GM19025 (cell line): ENCODE results near the gene SQOR.
"Not testable (repeated sequence)": the region's sequence is repeated elsewhere in the genome, so short reads cannot be mapped to it uniquely, and the experiment has no call there.

Experiments used
- ATAC-seq: cut with Tn5 transposase; IDR thresholded peaks from one replicate; pipeline ENCODE4 v1.9.1; 2021; ENCODE audit warnings: mild to moderate bottlenecking, low read depth, moderate library complexity; ENCODE audit not compliant: unreplicated experiment

SQOR gene

DNA sequence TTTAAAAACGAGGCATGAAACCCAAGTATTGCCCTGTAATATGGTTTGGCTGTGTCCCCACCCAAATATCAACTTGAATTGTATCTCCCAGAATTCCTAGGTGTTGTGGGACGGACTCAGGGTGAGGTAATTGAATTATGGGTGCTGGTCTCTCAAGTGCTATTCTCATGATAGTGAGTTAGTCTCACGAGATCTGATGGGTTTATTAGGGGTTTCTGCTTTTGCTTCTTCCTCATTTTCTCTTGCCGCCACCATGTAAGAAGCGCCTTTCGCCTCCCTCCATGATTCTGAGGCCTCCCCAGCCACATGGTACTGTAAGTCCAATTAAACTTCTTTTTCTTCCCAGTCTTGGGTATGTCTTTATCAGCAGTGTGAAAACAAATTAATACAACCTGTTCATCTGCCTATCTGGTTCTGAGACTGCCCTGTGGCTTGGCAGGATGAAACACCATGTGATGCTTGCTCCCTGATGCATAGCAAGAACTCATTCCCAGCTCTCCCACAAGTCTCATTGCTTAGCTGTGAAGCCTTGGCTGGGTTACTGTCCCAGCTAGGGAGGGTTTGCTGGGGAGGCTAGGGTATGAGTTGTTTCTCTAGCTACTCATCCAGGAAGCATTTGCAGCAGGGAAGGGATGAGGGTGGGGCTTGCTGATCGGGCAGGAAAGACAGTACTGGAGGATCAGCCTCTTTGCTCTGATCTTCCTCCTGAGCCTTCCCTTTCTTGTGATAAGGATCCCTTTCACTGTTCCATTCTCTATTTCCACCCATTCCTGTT lies 3.7 kb upstream of the SQOR start:
- ATAC-seq: no peak

DNA sequence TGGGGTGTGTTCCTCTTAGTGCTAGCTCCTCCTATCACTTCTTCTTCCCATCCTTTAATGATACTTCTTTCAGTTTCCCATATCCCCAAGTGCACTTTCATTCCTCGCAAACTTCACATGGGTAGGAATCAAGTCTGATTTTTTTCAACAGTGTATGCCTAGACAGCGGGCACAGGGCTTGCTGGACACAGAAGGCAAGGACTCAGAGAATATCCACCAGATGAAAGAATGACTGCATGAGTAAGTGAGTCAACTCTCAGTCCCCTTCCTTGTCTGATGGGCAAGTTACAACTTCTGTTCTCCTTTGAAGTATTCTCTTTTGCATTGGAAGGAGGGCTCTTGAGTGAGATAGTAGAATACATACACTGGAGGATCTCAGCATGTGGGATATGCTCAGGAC lies 3.1 kb upstream of the SQOR start:
- ATAC-seq: no peak

DNA sequence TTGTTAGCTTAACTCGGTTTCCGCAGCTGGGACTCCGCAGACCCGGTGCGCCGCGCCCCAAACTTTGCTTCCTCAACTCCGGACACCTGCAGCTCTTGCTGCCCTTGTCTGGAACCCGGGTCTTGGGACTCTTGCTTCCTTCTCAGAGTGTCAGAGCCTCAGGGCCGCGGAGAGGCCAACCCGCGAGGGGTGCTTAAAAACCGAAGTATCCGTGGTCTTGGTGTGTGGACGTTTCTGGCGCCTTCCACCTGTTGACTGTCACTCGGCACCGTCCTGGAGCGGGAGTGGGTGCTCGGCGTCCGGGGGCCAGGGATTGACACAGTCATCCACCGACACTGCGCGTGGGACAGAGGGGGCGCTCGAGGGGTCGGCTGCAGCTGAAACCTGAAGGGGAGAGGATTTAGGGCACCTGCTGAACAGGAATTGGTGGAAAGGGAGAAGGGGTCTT lies 386 bp downstream of the SQOR start:
- peak; percentile 34 for ATAC-seq

DNA sequence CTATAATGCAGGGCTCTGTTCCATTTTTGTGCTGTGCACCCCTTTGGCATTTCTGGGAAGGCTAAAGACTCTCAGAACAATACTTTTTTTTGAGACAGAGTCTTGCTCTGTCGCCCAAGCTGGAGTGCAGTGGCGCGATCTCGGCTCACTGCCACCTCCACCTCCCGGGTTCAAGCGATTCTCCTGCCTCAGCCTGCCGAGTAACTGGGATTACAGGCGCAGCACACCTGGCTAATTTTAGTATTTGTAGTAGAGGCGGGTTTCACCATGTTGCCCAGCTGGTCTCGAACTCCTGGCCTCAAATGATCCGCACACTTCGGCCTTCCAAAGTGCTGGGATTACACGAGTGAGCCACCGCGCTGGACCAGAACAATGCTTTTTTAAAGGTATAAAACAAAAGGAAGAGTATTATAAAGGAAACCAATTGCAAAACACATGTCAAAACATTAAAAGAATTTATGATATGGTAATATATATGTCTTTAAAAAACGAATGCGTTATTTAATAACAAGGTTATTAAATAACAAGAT lies 999 bp downstream of the SQOR start:
- ATAC-seq: no peak

DNA sequence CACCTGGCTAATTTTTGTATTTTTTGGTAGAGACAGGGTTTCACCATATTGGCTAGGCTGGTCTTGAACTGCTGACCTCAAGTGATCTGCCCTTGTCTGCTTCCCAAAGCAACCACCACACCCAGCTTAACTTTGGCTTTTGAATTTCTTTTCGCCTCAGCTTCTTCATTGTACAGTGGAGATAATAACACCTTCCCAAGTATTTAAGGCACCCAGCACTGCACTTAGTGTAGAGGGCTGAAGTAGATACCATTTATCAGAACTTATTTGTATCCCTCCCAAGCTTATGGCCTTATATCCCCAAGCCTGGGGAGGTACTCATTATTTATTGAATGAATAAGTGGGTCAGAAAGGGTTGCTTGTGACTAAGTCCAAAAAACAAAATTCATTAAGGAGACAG lies 2.3 kb downstream of the SQOR start:
- ATAC-seq: no peak

DNA sequence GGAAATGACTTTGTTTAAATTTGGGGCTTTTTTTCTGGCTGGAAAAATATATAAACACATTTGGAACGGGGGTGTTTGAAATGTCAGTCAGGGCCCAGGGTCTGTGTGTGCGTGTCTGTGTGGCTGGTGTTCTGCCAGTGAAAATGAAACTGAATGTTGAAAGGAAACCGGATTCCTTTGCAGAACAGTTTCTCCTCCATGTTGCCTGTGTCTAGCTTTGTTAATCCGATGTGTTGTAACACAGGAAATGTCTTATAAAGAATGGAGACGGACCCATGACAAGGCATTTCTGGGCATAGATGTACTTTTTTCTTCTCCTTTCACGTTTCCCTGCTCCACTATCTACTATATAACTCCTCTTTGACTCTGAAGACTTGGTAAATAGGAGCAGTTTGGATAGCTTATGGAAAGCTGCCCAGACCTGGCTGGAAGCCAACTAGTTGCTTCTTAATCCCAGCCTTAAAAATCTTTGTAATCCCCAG lies 2.8 kb downstream of the SQOR start:
- peak; percentile 30 for ATAC-seq

DNA sequence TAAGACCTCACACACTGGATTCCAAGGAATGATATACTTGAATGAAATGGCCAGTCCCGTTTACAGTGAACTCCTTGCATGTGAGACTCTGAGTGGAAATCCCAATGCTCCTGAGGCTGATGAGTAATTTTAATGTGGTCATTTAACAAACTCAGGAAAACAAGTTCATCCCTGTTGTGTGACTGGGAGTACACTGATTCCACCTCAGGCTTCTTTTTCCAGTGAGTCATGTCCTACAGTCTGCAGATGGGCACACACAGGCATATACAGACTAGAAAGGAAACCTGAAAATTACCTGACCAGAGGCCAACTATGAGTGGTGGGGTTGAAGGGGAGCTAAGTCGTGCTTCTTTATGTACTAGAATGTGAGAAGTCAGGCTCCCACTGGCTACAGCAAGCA lies 5.8 kb downstream of the SQOR start:
- ATAC-seq: no peak

DNA sequence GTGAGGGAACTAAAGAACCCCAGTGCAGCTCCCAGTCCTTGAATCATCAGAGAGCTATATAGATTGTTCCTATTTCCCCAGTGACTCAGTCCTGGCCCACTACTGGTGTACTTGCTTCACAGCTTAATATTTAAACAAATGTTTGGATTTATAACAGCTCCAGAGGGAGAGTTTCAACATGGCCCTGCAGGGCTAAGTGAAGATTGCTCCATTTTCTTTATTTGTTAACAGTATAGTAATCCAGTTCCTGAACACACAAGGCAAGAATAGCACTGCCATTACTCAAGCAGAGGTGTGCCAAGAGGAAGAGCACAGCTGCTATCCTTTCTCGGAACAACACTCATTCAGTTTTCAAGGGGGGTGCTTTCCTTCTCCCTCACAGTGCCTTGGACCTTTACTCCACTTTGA lies 6.5 kb downstream of the SQOR start:
- no peak for ATAC-seq

DNA sequence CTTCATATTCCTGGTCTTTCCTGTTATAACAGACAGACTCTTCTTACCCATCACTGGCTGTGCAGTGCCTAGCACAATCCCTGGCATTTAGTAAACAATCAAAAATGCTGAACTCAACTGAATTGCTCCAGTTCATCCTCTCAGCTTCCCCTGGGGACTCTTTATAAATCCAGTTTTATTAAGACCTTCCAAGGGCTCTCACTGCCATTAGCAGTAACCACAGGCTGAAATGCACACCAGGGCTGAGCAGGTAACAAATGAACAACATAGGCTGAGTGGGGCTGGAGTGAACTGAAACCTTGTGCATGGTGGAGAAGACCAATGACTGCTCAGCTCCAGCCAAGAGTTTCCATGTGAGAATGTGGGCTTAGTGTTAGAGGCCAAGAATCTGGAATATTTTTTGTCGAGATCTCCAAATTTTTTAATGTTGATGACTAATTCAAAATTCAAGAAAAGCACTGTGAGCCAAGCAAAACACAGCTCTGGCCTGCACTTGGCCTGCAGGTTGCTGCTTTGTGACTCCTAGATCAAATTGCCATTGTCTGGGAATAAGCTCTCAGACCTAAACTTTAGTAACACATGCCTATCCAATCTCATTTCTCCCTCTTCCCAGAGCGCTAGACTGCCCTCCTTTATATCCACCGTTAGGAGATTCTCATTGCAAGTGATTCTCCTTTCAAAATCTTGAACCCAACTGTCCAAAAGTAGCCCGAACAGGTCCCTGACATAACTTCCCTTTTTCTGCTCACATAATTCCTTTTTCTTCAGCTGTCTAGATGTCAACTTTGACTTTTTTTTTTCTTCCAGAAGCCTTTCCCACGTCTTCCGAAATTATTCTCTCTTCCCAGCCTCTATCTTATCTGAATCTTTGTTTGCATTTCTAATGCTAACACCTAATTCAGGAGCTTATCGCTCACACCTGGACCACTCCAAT lies 7.4 kb downstream of the SQOR start:
- no peak for ATAC-seq

DNA sequence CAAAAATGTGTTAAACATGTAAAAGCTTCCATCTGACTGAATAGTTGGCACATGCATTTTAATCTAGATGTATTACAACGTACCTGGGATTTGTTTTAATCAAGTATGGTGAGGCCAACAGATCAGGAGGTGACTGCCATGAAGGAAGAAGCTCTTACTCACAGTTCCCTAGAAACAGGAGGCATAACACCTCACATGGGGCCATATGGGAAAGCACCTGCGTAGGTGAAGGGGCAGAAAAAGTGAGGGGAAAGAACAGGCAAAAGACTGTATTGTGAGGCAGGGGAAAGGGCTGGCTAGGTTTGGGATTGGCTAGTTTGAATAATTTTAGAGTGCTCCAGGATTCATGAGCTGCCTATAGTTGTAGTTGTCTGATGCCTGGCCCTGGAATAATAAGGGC lies 9.6 kb downstream of the SQOR start:
- no peak for ATAC-seq

DNA sequence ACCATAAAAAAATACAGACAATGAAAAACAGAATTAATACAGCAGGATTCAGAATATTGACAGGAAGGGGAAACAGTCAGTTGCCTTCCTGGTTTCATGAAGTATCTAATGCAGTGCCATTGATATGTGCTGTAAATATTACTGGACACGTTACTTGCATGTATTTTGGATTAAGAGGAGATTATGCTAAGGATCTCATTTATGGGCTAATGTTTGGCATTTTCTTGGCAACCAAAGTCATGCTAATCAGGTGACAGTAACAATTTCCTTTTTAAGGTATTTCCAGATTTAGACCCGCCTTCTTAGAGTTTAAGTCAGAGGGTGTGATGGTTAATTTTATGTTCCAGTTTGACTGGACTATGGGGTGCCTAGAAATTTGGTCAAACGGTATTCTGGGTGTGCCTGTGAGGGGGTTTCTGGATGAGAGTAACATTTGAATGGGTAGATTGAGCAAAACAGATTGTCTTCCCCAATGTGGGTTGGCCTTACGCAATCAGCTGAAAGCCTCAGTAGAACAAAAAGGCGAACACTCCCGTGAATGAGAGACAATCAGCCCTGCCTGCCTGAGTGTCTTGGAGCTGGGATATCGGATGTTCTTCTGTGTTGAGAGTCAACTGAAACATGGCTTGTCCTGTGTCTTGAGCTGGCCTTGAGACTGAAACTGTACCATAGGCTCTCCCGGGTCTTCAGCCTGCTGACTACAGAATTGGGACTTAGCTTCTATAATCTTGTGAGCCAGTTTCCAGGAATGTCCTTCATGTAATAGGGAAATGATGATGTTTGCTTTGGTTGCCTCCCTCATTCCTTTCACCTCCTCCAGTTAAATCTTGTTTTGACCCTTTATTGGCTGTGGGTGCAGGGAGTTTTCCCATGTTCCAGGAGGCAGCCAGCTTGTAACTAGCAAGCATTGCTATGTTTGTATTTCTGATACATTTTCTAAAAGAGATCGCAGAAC lies 10.5 kb downstream of the SQOR start:
- ATAC-seq: no peak

DNA sequence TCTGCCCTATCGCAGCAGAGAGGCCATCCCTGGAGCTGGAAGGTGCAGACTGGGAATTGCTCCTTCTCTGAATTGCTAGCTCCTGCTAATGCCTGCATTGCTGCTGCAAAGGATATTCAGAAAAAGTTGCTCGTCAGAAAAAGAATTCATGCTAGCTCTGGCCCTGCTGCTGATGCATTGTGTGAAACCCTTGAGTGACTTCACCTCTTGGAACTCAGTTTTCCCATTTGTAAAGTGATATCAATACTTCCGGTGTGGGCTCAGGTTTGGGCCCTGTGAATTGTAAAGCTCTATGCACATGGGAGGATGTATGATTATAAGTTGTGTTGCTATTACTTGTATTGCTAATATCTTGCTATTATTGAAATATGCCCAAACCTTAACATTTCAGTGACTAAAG lies 11.4 kb downstream of the SQOR start:
- ATAC-seq: no peak

DNA sequence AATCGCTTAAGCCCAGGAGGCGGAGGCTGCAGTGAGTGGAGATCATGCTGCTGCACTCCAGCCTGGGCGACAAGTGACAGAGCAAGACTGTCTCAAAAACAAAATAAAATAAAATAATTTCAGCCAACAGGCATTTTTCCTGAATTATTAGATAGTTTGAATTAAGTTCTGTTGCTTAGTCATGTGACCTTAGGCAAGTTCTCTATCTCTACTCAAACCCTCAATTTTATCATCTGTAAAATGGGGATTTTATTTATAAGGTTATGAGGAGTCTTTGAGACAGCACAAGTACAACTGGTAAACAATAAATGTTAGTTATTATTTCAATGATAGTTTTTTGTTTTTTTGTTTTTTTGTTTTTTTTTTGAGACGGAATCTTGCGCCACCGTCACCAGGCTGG lies 13.0 kb downstream of the SQOR start:
- no peak for ATAC-seq

DNA sequence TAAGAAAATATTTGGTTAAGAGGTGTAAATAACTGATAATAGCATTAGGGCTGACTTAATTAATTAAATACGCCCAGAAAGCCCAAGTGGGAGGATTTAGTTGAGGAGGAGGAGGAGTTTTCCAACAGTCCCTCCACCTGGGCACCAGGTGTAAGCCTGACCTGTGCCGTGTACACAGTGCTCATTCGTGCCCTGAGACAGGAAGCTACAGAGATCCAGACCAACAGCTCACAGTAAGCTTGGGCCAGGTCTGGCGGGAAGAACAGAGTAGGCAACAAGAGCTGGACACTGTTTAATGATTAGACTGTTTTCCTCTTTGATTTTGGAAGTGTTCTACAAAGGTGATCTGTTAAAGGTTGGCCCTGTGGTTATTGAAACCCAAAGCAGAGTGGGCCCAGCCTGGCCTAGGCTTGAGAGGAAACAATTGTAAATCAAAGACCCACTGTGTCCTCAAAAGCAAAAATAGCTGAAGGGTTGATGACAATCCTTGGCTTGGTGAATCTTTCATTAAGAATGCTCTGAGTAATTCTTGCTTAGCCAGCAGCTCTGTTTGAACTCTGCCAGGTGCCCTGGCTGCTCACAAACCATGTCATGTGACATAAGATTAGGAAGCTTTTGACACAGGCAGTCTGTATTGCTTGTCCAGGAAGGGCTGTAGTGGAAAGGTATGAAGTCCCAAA lies 13.8 kb downstream of the SQOR start:
- no peak for ATAC-seq

DNA sequence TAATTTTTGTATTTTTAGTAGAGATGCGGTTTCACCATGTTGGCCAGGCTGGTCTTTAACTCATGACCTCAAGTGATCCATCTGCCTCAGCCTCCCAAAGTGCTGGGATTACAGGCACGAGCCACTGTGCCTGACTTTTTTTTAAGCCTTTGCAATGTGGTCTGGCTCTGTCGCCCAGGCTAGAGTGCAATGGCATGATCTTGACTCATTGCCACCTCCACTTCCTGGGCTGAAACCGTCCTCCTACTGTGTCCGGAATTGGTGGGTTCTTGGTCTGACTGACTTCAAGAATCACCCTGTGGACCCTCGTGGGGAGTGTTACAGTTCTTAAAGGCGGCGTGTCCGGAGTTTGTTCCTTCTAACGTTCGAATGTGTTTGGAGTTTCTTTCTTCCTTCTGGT lies 15.2 kb downstream of the SQOR start:
- not testable (repeated sequence) for ATAC-seq

DNA sequence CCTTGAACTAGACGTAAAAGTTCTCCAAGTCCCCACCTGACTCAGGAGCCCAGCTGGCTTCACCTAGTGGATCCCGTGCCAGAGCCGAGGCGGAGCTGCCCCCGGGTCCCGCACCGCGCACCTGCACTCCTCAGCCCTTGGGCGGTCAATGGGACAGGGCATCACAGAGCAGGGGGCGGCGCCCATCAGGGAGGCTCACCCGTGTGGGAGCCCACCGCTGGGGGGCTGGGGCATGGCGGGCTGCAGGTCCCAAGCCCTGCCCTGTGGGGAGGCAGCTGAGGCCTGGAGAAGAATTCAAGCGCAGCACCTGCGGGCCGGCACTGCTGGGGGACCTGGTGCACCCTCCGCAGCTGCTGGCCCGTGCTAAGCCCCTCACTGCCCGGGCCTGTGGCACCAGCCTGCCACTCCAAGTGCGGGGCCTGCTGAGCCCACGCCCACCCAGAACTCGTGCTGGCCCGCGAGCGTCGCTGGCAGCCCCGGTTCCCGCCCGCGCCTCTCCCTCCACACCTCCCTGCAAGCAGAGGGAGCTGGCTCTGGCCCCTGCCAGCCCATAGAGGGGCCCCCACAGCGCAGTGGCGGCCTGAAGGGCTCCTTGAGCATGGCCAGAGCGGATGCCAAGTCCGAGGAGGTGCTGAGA lies 16.2 kb downstream of the SQOR start:
- no peak for ATAC-seq

DNA sequence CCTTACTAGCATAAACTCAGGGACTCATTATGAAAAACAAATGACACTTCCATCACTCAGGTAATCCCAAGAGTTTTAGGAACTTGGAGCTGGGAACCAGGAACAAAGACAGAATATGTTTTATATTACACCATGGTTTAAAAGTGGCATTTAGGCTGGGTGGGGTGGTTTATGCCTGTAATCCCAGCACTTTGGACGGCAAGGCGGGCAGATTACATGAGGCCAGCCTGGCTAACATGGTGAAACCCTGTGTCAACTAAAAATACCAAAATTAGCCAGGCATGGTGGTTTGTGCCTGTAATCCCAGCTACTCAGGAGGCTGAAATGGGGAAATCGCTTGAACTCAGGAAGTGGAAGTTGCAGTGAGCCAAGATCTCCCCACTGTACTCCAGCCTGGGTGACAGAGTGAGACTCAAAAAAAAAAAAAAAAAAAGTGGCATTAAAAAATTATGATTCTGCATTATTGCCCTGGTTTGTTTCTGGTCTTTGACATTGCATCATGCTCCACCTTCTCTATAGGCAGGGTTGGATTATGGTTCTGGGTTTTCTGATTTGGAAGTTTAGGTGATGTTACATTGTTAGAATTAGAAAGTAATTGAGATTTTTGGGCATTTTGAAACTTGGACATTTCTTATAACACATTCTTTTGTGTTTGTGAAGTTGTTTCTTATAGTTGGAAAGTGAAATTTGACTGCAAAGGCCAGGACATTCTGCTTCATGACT lies 19.0 kb downstream of the SQOR start:
- no peak for ATAC-seq

DNA sequence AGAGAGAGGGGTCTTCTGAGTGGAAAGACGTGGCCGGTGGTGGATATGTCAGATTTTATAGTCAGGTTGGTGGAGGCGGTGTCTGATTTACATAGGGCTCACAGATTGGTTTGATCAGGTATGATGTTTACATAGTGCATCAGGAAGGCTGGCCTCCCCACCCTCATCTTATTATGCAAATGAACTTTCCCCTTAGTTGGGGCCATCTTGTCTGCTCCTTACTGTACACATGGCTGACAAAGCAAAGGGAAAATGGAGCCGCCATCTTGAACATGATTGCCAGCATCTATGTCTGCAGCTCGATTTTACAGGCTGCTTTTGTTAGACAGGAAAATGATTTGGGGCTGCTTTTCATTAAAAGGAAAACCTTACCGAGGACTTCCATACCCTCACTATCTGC lies 19.9 kb downstream of the SQOR start:
- ATAC-seq: no peak

DNA sequence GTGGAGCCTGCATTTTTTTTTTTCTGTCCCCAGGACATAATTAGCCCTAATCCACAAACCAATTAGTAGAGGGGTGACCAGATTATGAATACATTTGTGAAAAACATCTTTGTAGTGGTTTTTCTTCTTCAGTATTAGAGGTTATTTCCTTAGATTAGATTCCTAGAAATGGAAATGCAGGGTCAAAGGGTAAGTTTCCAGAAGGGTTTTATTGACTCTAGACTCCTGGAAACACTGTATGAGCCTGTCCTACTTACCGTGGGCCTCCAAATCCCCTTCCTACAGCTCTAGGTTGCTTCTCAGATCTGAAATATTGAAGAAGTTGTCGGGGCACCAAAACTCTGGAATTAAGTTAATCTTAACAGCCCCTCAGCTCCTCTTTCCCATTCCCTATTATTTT lies 22.4 kb downstream of the SQOR start:
- ATAC-seq: no peak
